Adrenal gland (tissue), 12 donors: ENCODE results near the gene SORL1. TPM values are rescaled to one million over a fixed set of nuclear protein-coding genes. Genes with fewer than 3 reads are reported as not detected.
A peak's percentile ranks its signal among the peaks of the same experiment; 100 is the strongest.

Experiments
- DNase-seq, 7 donors: peaks; one replicate each; pipeline ENCODE4 v3.0.0-alpha.2; 2019 to 2020
- H3K27ac ChIP-seq, 5 donors: fragments of 200-600 bp; sonication (generic) in 4 of 5; 1 replicate in 3 of 5; 2 replicates in 2 of 5; pipeline versions ENCODE4 v1.5.1 to v1.8.0; 2016 to 2020; ENCODE audit warnings: mild to moderate bottlenecking in 1 of 5
- H3K27me3 ChIP-seq: fragments of 200-600 bp; 2 replicates; pipeline ENCODE4 v1.8.0; 2021
- H3K36me3 ChIP-seq, 2 donors: fragments of 200-600 bp; replicated peaks in 1 of 2; 1 replicate in 1 of 2; 2 replicates in 1 of 2; pipeline versions ENCODE4 v1.5.1 to v1.8.0; 2018 to 2022
- H3K4me1 ChIP-seq, 2 donors: fragments of 200-600 bp; replicated peaks in 1 of 2; 1 replicate in 1 of 2; 2 replicates in 1 of 2; pipeline versions ENCODE4 v1.5.1 to v1.8.0; 2018 to 2021
- H3K4me3 ChIP-seq, 4 donors: fragments of 200-600 bp; sonication (generic) in 3 of 4; one replicate each; pipeline ENCODE4 v1.5.1; 2016 to 2018
- H3K9me3 ChIP-seq, 3 donors: fragments of 200-600 bp; sonication (generic) in 1 of 3; replicated peaks in 1 of 3; 1 replicate in 2 of 3; 2 replicates in 1 of 3; pipeline versions ENCODE4 v1.5.1 to v1.8.0; 2016 to 2021
- POLR2A ChIP-seq, 2 donors: fragments of 450-650 bp; IDR thresholded peaks; one replicate each; pipeline ENCODE4 v1.6.1; 2017; ENCODE audit warnings: antibody characterized with exemption in 2 of 2, mild to moderate bottlenecking in 2 of 2, moderate library complexity in 1 of 2
- WGBS, 4 donors: extraction: QIAGEN DNeasy Blood & Tissue Kit in 2 of 4; methylation state at CpG; one replicate each; pipeline versions ENCODE4 v1.1.5 to v1.1.7; 2013 to 2017; 5-methylcytosine and 5-hydroxymethylcytosine counted together
- intact Hi-C, 2 donors: fragments of 100-400 bp; cut with DNase I; formaldehyde crosslinking; loops; one replicate each; pipeline versions ENCODE4 v1.14.1 to v1.15.0; 2022 to 2023
- polyA plus RNA-seq, 3 donors: library from polyadenylated mRNA; stranded (reverse); fragments of 200-250 nt in 2 of 3; fragments of 350-450 nt in 1 of 3; fragmentation: Illumina TruSeq in 1 of 3; extraction: RNeasy Lipid Tissue Mini Kit (QIAGEN cat#74804) in 1 of 3; gene quantifications; one replicate each; pipeline ENCODE4 v1.2.3, GENCODE V29; 2013 to 2014
- total RNA-seq, 9 donors: library from RNA; depleted of rRNA in 4 of 9; stranded (reverse); fragments of >200 nt in 4 of 9; fragments of 120-200 nt in 1 of 9; fragmentation: NEBNext Ultra II Directional in 1 of 9; extraction: Animal tissue kit (Norgen Biotek cat#: 25700) in 1 of 9; gene quantifications; one replicate each; pipeline versions ENCODE4 v1.1.0 to v1.2.4, GENCODE V29; 2013 to 2023
- TF ChIP-seq, protein P1 (sequence below), 6 experiments: fragments of 450-650 bp in 4 of 6; fragments of 200-600 bp in 2 of 6; sonication (generic) in 1 of 6; IDR thresholded peaks; 1 replicate in 5 of 6; 2 replicates in 1 of 6; pipeline versions ENCODE4 v1.5.1 to v1.8.0; 2016 to 2021; ENCODE audit warnings: antibody characterized with exemption in 6 of 6, mild to moderate bottlenecking in 2 of 6, moderate library complexity in 1 of 6
- donor health status: healthy with polysubstance abuse.
- donor health status: Bipolar disorder and iron deficiency.
- donor health status: DM: yes; HTN: yes; CAD: no.
- donor health status: DM: no; HTN: no; CAD: no.
- donor health status: DM: no; HTN: no; CAD: no.
- donor health status: DM: yes; HTN: yes; CAD: no.

SORL1 gene
- total and polyA plus RNA-seq, 12 donors: 1.0 to 28.6 (median 8.9) TPM

DNA sequence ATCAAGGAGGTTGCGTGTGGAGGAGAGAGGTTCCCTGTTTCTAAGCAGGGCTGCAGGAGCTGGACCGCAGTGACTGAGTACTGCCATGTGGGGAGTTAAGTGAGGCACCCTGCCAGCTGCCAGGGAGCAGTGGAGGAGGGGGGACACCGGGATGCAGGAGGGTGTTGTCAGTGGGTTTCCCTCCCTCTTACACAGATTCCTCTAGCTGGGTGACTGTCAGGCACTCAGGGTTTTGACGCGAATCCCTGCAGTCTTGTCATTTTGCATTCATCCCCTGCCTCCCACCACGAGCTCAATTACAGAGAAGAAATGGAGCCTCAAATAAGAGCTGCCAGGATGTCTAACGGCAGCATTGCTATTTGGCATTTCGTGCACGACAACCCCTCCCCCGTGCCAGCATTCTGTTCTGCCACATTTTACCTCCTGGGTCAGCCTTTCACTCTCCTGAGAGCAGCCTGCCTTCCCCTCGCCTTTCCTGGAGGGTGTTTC is 120.5 kb downstream of the SORL1 start:
- Histone ChIP-seq H3K4me1 (peaks cover 8 to 14% of the 10 kb centered on the region in 2 donors), H3K36me3 (no peaks in the 10 kb centered on the region), H3K27me3 (no peaks in the 10 kb centered on the region), H3K27ac (no peak overlapping the region), H3K9me3 (no peaks in the 10 kb centered on the region), H3K4me3 (no peak overlapping the region)
- DNase-seq: peak in 1 of 7 donors; percentile 15
- 56 to 66% (median 62%) methylated on average over 11 of the region's 11 CpGs for WGBS, 4 donors
- intact Hi-C loops: no loop called here
- TF ChIP-seq, protein P1, sequence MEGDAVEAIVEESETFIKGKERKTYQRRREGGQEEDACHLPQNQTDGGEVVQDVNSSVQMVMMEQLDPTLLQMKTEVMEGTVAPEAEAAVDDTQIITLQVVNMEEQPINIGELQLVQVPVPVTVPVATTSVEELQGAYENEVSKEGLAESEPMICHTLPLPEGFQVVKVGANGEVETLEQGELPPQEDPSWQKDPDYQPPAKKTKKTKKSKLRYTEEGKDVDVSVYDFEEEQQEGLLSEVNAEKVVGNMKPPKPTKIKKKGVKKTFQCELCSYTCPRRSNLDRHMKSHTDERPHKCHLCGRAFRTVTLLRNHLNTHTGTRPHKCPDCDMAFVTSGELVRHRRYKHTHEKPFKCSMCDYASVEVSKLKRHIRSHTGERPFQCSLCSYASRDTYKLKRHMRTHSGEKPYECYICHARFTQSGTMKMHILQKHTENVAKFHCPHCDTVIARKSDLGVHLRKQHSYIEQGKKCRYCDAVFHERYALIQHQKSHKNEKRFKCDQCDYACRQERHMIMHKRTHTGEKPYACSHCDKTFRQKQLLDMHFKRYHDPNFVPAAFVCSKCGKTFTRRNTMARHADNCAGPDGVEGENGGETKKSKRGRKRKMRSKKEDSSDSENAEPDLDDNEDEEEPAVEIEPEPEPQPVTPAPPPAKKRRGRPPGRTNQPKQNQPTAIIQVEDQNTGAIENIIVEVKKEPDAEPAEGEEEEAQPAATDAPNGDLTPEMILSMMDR (IDR thresholded peaks at IDR 0.05): no peak
- TF ChIP-seq POLR2A (IDR thresholded peaks at IDR 0.05): no peak

DNA sequence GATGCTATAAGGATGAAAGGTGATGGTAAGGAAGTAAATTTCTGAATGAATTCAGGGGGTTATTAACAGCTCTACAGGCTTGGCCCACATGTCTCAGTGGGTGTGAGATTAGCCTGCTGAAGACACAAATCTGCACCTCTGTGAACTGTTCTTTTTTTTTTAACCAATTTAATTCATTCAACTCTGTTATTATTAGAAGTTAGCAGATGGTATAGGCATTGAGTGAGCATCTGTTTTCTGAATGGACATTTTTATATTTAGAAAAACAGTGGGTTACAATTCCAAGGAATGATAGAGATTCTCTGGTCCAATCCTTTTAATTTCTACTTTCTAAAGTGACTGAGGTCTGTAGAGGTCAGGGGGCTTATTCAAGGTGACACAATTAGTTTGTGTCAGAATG is 122.7 kb downstream of the SORL1 start:
- Histone ChIP-seq H3K4me3 (no peak overlapping the region), H3K27me3 (no peaks in the 10 kb centered on the region), H3K4me1 (peaks cover 8 to 33% of the 10 kb centered on the region in 2 donors), H3K27ac (peak overlapping the region in 1 of 5 donors; percentile 14), H3K36me3 (no peaks in the 10 kb centered on the region), H3K9me3 (peaks cover 0 to under 1% (median 0%) of the 10 kb centered on the region in 3 donors)
- no peak for TF ChIP-seq POLR2A (IDR thresholded peaks at IDR 0.05)
- TF ChIP-seq, protein P1 (IDR thresholded peaks at IDR 0.05): no peak
- intact Hi-C loops: no loop called here
- no peak for DNase-seq

DNA sequence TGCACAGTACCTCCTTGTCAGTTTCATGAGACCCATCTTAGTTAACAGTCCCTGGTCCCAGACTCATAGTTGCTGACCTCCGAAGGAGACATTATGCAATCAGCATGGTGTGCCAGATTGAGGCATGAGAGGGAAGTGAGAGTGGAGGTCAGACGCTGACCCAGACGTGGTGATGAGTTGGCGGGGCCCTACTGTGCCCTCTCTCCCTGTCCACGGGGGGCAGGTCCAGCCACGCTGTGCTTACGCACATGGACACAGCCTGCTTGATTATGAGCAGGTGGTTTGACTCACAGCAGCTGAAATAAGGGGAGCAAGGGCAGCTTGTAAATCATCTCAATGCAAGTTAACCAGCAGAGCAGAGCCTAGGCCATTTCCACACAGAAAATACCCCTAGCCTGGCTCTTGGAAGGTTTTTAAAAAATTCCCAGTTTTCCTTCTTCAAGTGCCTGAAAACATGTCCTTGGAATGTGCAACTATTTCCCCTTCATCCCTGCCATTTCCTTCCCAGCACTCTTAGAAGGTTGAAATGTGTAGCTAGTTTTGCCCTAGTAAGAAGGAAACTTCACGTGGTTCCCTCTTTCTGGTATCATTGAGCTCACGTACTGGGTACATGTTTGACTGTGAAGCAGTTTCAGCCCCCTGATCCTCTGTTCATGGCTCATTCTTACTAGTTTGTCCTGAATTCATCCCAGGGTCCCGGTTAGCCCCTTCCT is 123.3 kb downstream of the SORL1 start:
- H3K27me3 ChIP-seq: no peaks in the 10 kb centered on the region
- peak; percentile 44 to 90 (median 81) for DNase-seq
- WGBS, 4 donors: 35 to 57% (median 46%) methylated on average over 6 to 10 of the region's 10 CpGs
- H3K4me3 ChIP-seq: no peak overlapping the region
- no peak for TF ChIP-seq POLR2A (IDR thresholded peaks at IDR 0.05)
- TF ChIP-seq, protein P1 (IDR thresholded peaks at IDR 0.05): peak in 1 of 6 experiments; percentile 6
- H3K27ac ChIP-seq: peak overlapping the region in 3 of 5 donors; percentile 21 to 87 (median 66)
- no peaks in the 10 kb centered on the region for H3K36me3 ChIP-seq
- H3K9me3 ChIP-seq: peaks cover 0 to 6% (median 0%) of the 10 kb centered on the region in 3 donors
- intact Hi-C loops: no loop called here
- H3K4me1 ChIP-seq: peaks cover 8 to 33% of the 10 kb centered on the region in 2 donors

DNA sequence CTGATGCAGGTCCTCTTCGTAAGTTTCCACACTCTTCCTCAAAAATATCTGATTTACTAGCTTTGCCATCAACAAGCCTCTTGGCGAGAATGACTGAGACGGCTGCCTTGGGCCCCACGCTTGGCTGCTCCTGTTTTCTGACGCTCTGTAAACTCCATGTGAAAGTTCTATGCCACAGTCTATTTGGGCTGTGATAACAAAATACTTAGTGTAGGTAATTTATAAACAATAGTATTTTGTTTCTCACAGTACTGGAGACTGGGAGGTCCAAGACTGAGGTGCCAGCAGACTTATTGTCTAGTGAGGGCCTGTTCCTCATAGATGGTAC is 123.8 kb downstream of the SORL1 start:
- WGBS, 4 donors: 76 to 88% (median 81%) methylated on average over 5 of the region's 5 CpGs
- intact Hi-C loops: no loop called here
- Histone ChIP-seq H3K4me1 (peaks cover 8 to 33% of the 10 kb centered on the region in 2 donors), H3K9me3 (peaks cover 0 to 6% (median 0%) of the 10 kb centered on the region in 3 donors), H3K27ac (peak overlapping the region in 3 of 5 donors; percentile 21 to 87 (median 66)), H3K27me3 (no peaks in the 10 kb centered on the region), H3K4me3 (no peak overlapping the region), H3K36me3 (no peaks in the 10 kb centered on the region)
- no peak for DNase-seq
- TF ChIP-seq, protein P1 (IDR thresholded peaks at IDR 0.05): no peak
- TF ChIP-seq POLR2A (IDR thresholded peaks at IDR 0.05): no peak
